Right lobe of liver (tissue), 6 donors: ENCODE results near the gene CDYL2. TPM values are rescaled to one million over a fixed set of nuclear protein-coding genes. Genes with fewer than 3 reads are reported as not detected.

Experiments
- ATAC-seq, 4 donors: fragments of 200-7000 bp; cut with Tn5 transposase; one replicate each; pipeline ENCODE4 v1.9.1; 2020; ENCODE audit warnings: mild to moderate bottlenecking in 4 of 4, moderate library complexity in 4 of 4
- DNase-seq, 3 donors: peaks; one replicate each; pipeline ENCODE4 v3.0.0-alpha.2; 2020
- H3K27ac ChIP-seq, 3 donors: fragments of 200-600 bp; one replicate each; pipeline ENCODE4 v1.8.0; 2022
- H3K27me3 ChIP-seq, 2 donors: fragments of 200-600 bp; one replicate each; pipeline ENCODE4 v1.8.0; 2022
- H3K36me3 ChIP-seq, 4 donors: fragments of 200-600 bp; sonication (generic) in 1 of 4; one replicate each; pipeline versions ENCODE4 v1.5.1 to v1.8.0; 2017 to 2022; ENCODE audit warnings: control low read depth in 1 of 4
- H3K4me1 ChIP-seq, 4 donors: fragments of 200-600 bp; sonication (generic) in 1 of 4; one replicate each; pipeline versions ENCODE4 v1.5.1 to v1.8.0; 2017 to 2022; ENCODE audit warnings: control low read depth in 1 of 4
- H3K4me3 ChIP-seq, 3 donors: fragments of 200-600 bp; one replicate each; pipeline ENCODE4 v1.8.0; 2022
- H3K9me3 ChIP-seq, 4 donors: fragments of 200-600 bp; sonication (generic) in 1 of 4; one replicate each; pipeline versions ENCODE4 v1.5.1 to v1.8.0; 2017 to 2022; ENCODE audit warnings: control low read depth in 1 of 4
- POLR2A ChIP-seq: fragments of 450-650 bp; IDR thresholded peaks from one replicate; pipeline ENCODE4 v1.6.1; 2017; ENCODE audit warnings: antibody characterized with exemption, mild to moderate bottlenecking
- WGBS: methylation state at CpG from one replicate; pipeline ENCODE4 v1.1.6; 2018; ENCODE audit warnings: low coverage, low lambda C conversion rate; ENCODE audit not compliant: insufficient coverage; ENCODE audit errors: missing lambda C conversion rate; 5-methylcytosine and 5-hydroxymethylcytosine counted together
- intact Hi-C, 2 donors: fragments of 100-400 bp; cut with DNase I; formaldehyde crosslinking; loops; one replicate each; pipeline versions ENCODE4 v1.11.2 to v1.14.1; 2022
- total RNA-seq, 6 experiments: library from RNA; depleted of rRNA in 2 of 6; stranded (reverse); fragments of >200 nt in 2 of 6; fragmentation: NEBNext Ultra II Directional in 3 of 6; extraction: Animal tissue kit (Norgen Biotek cat#: 25700) in 3 of 6; gene quantifications; one replicate each; pipeline versions ENCODE4 v1.1.0 to v1.2.4, GENCODE V29; 2016 to 2023
- TF ChIP-seq, protein P1 (sequence below), 4 donors: fragments of 200-600 bp in 3 of 4; fragments of 450-650 bp in 1 of 4; IDR thresholded peaks; one replicate each; pipeline versions ENCODE4 v1.5.1 to v1.8.0; 2016 to 2022; ENCODE audit warnings: antibody characterized with exemption in 4 of 4, mild to moderate bottlenecking in 2 of 4
- donor health status: DM: no; HTN: yes; CAD: no.
- donor health status: DM: no; HTN: no; CAD: no.
- donor health status: DM: no; HTN: no; CAD: no.
- donor health status: DM: no; HTN: yes; CAD: no.
- donor health status: DM: no; HTN: yes; CAD: no.

The CDYL2 gene
- total RNA-seq, 6 experiments from 2014 or later = 2.2 to 12.7 (median 6.3) TPM

GRCh38 chr16:80631581-80631980 lies 172.8 kb downstream of the CDYL2 start:
- Histone ChIP-seq H3K27ac (no peak overlapping the region), H3K27me3 (no peaks in the 10 kb centered on the region), H3K4me3 (no peak overlapping the region), H3K36me3 (no peaks in the 10 kb centered on the region), H3K4me1 (no peaks in the 10 kb centered on the region), H3K9me3 (no peaks in the 10 kb centered on the region)
- WGBS = 97% methylated on average over 3 of the region's 3 CpGs
- no peak for ATAC-seq
- DNase-seq = no peak
- TF ChIP-seq, protein P1, sequence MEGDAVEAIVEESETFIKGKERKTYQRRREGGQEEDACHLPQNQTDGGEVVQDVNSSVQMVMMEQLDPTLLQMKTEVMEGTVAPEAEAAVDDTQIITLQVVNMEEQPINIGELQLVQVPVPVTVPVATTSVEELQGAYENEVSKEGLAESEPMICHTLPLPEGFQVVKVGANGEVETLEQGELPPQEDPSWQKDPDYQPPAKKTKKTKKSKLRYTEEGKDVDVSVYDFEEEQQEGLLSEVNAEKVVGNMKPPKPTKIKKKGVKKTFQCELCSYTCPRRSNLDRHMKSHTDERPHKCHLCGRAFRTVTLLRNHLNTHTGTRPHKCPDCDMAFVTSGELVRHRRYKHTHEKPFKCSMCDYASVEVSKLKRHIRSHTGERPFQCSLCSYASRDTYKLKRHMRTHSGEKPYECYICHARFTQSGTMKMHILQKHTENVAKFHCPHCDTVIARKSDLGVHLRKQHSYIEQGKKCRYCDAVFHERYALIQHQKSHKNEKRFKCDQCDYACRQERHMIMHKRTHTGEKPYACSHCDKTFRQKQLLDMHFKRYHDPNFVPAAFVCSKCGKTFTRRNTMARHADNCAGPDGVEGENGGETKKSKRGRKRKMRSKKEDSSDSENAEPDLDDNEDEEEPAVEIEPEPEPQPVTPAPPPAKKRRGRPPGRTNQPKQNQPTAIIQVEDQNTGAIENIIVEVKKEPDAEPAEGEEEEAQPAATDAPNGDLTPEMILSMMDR (IDR thresholded peaks at IDR 0.05) = no peak
- no peak for TF ChIP-seq POLR2A
- intact Hi-C loops = no loop called here

DNA sequence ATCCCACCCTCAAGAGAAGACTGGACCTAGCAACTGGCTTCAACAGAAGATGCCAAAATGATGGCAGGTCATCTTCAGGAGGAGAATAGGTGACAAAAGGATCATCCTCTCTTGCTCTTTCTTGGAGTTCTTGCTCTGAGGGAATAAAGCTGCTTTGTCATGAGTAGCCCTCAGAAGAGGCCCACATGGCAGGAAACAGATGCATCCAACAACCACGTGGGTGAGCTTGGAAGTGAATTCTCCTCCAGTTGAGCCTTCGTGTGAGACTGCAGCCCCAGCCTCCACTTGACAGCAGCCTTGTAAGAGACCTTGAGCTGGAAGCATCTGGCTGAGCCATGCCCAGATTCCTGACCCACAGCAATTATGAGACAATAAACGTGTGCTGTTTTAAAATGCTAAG lies 176.1 kb downstream of the CDYL2 start:
- no peak overlapping the region for H3K4me3 ChIP-seq
- ATAC-seq (no peak), DNase-seq (no peak)
- H3K27me3 ChIP-seq = no peaks in the 10 kb centered on the region
- no peak for TF ChIP-seq POLR2A
- TF ChIP-seq, protein P1 (IDR thresholded peaks at IDR 0.05) = no peak
- intact Hi-C loops = no loop called here
- 91% methylated on average over 3 of the region's 3 CpGs for WGBS
- no peak overlapping the region for H3K27ac ChIP-seq
- H3K36me3 ChIP-seq = no peaks in the 10 kb centered on the region
- no peaks in the 10 kb centered on the region for H3K9me3 ChIP-seq
- no peaks in the 10 kb centered on the region for H3K4me1 ChIP-seq

DNA sequence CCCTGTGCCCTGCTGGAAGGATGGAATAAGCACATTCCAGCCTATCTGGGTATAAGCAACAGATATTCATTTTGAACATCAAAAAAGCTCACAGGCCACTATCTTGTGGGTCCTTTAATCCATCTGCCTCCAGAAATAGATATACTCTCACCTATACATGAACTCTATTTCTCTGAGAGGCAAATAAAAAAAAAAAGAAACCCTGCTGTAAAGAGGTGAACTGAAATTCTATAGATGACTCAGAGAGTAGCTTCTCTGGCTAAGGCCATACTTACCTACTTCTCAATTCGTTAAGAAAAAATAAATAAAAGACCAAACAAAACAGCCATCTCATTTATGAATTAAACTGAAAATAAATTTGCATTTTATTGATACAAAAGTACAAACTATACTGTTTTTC lies 177.3 kb downstream of the CDYL2 start:
- TF ChIP-seq, protein P1 (IDR thresholded peaks at IDR 0.05) = no peak
- TF ChIP-seq POLR2A = no peak
- DNase-seq = no peak
- no peak overlapping the region for H3K4me3 ChIP-seq
- H3K4me1 ChIP-seq = no peaks in the 10 kb centered on the region
- ATAC-seq = no peak
- H3K27ac ChIP-seq = no peak overlapping the region
- H3K36me3 ChIP-seq = no peaks in the 10 kb centered on the region
- H3K9me3 ChIP-seq = no peaks in the 10 kb centered on the region
- intact Hi-C loops = no loop called here
- 52% methylated on average over 1 of the region's 1 CpG for WGBS
- H3K27me3 ChIP-seq = no peaks in the 10 kb centered on the region

DNA sequence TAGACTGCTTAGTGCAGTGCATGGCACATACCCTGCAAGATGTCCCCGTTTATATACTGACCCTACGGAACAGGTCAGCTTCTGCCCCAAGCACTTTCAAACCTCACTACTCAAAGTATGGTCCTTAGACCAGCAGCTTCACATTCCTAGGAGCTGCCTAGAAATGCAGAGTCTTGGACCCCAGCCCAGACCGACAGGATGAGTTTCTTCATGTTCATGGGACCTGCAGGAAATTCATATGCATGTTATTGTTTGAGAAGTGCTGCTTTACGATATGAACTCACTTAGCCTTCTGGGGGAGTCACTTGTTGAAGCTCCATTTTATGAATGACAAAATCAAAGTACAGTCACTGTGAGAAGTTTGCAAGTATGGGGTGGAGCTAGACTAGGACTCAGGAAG lies 181.0 kb downstream of the CDYL2 start:
- H3K4me3 ChIP-seq = no peak overlapping the region
- no peak for TF ChIP-seq POLR2A
- TF ChIP-seq, protein P1 (IDR thresholded peaks at IDR 0.05) = no peak
- H3K36me3 ChIP-seq = no peaks in the 10 kb centered on the region
- ATAC-seq = no peak
- intact Hi-C loops = no loop called here
- no peaks in the 10 kb centered on the region for H3K27me3 ChIP-seq
- H3K4me1 ChIP-seq = no peaks in the 10 kb centered on the region
- no peaks in the 10 kb centered on the region for H3K9me3 ChIP-seq
- H3K27ac ChIP-seq = no peak overlapping the region
- DNase-seq = no peak
- 71% methylated on average over 4 of the region's 4 CpGs for WGBS

DNA sequence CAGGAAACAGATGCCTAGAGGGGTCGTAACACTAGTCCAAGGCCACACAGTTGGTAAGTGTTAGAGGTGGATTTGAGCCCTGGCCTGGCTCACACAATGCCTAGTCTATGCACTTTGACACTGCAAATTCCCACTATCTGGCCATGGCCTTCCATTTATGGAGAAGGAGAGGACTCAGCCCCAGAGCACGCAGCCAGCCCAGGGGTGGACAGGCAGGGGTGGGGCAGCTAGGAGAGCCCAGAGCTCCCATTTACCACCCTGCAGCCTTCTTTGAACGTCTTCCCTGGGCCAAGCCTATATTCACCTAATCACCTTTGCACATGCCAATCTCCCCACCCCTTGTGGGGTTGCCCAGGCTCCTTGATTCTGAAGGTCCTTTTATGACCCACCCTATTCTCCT lies 182.4 kb downstream of the CDYL2 start:
- WGBS = no CpG with 5 or more reads among the region's 3 CpGs
- H3K4me1 ChIP-seq = no peaks in the 10 kb centered on the region
- H3K27me3 ChIP-seq = no peaks in the 10 kb centered on the region
- DNase-seq (no peak), ATAC-seq (no peak)
- no peak overlapping the region for H3K27ac ChIP-seq
- no peaks in the 10 kb centered on the region for H3K36me3 ChIP-seq
- no peak overlapping the region for H3K4me3 ChIP-seq
- TF ChIP-seq POLR2A = no peak
- TF ChIP-seq, protein P1 (IDR thresholded peaks at IDR 0.05) = no peak
- intact Hi-C loops = no loop called here
- H3K9me3 ChIP-seq = no peaks in the 10 kb centered on the region
